ENCODE results near the gene GALNT10. TPM values are rescaled to one million over a fixed set of nuclear protein-coding genes. Genes with fewer than 3 reads are reported as not detected.

GALNT10 gene
- total RNA-seq, 2 donors from 2014 or later = 32.2 to 44.1 TPM

DNA sequence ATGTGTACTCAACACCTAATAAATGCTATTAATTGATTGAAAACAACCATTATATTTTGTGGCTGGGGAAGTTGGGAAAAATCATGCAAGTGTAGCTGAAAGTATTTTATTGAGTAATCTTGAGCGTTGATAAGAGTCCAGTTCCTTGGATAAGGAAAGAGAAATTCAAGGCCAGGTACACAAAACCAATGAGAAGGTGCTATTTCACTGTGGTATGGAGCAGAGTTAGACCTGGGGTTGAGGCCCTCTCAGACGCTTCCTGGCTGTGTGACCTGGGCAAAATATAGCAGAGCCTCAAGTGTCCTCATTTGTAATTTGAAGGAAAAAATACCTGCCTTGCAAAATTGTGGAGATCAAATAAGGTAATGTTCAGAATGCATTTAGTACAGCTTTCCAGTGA, 50.1 kb downstream of the GALNT10 start:
- H3K4me1 Mint-ChIP-seq (ENCODE audit: low read depth in 2 of 2) = peaks cover 56 to 57% of the 10 kb centered on the region in 2 donors
- ATAC-seq = no peak

DNA sequence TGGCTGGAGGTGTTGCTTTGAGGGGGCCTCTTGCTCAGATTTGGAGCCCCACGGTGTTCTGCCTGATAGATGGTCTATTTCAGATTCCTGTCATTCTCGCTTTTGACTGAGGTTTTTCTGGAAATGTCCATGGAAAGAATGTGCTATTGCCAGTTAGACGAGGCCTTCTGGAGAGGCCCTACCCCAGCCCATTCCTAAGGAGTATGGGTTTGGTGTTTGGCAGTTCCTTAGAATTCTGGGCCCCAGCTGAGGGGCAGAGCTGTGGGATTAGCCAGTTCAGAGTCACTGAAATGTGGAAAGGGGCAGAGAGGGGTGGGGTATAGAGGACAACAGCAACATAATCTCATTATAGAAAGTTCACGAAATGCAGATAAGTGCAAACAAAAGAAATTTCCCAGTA, 50.5 kb downstream of the GALNT10 start:
- Mint-ChIP-seq H3K4me1 (ENCODE audit: low read depth in 2 of 2) (peaks cover 56% of the 10 kb centered on the region in 2 donors), H3K4me3 (no peak overlapping the region), H3K27ac (no peak overlapping the region), H3K9me3 (no peaks in the 10 kb centered on the region), H3K27me3 (no peaks in the 10 kb centered on the region), H3K36me3 (no peaks in the 10 kb centered on the region)
- DNase-seq (ENCODE audit: low spot score) = no peak
- no peak for ATAC-seq

More for the DNA sequence above, 50.1 kb downstream of the GALNT10 start:
- H3K4me3 Mint-ChIP-seq = no peak overlapping the region
- H3K36me3 Mint-ChIP-seq = no peaks in the 10 kb centered on the region
- DNase-seq (ENCODE audit: low spot score) = no peak
- H3K9me3 Mint-ChIP-seq = no peaks in the 10 kb centered on the region
- no peak overlapping the region for H3K27ac Mint-ChIP-seq
- H3K27me3 Mint-ChIP-seq = no peaks in the 10 kb centered on the region

DNA sequence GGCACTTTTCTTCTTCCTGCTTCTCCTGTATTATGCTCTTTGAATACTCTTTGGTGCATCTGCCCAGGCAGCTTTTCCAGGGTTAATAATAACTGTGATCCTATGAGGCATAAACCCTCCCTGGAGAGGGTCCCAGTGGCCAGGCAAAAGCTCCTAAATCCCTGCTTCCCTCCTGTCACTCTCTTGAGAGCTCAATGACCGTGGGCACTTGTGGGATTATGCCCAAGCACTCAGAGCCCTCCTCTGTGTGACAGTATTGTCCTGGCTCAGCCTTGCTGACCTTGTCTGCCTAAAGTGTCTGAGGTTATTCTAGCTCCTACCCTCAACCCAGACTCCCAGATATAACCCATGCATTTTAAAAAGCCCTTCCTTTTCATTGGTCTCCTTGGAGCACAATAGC, 51.9 kb downstream of the GALNT10 start:
- no peak overlapping the region for H3K4me3 Mint-ChIP-seq
- DNase-seq (ENCODE audit: low spot score) (no peak), ATAC-seq (no peak)
- H3K27me3 Mint-ChIP-seq = no peaks in the 10 kb centered on the region
- no peaks in the 10 kb centered on the region for H3K9me3 Mint-ChIP-seq
- no peaks in the 10 kb centered on the region for H3K36me3 Mint-ChIP-seq
- no peak overlapping the region for H3K27ac Mint-ChIP-seq
- H3K4me1 Mint-ChIP-seq (ENCODE audit: low read depth in 2 of 2) = peaks cover 43 to 44% of the 10 kb centered on the region in 2 donors

- DNase-seq (ENCODE audit: low spot score) (no peak), ATAC-seq (no peak)
- H3K36me3 Mint-ChIP-seq = no peaks in the 10 kb centered on the region
- no peaks in the 10 kb centered on the region for H3K27me3 Mint-ChIP-seq
- no peak overlapping the region for H3K4me3 Mint-ChIP-seq
- no peaks in the 10 kb centered on the region for H3K9me3 Mint-ChIP-seq
- peaks cover 37 to 39% of the 10 kb centered on the region in 2 donors for H3K4me1 Mint-ChIP-seq (ENCODE audit: low read depth in 2 of 2)
- H3K27ac Mint-ChIP-seq = no peak overlapping the region
Observed at GRCh38 chr5:154242964-154243376, 52.4 kb downstream of the GALNT10 start.

DNA sequence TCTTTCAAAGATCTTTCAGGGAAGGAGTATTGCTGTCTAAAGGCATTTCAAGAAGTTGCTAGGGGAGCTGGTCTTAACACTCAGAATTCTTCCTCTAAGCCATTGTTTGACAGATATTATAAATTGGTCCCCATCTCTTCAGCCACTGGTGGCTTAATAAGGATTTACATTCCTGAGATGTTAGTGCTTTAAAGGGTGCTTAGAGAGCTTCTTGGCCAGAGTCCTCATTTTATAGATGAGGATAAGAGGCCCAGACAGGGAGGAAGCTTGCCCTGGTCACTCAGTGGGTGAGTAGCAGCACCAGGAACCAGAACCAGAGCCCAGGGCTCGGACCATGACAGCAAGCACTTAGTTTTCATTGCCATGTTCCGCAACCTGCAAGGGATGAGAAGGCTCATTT, 53.2 kb downstream of the GALNT10 start:
- Mint-ChIP-seq H3K27ac (peak overlapping the region in 1 of 2 donors; percentile 42), H3K9me3 (no peaks in the 10 kb centered on the region), H3K27me3 (no peaks in the 10 kb centered on the region), H3K36me3 (no peaks in the 10 kb centered on the region), H3K4me1 (ENCODE audit: low read depth in 2 of 2) (peaks cover 36 to 40% of the 10 kb centered on the region in 2 donors), H3K4me3 (no peak overlapping the region)
- ATAC-seq (no peak), DNase-seq (ENCODE audit: low spot score) (no peak)

- H3K36me3 Mint-ChIP-seq = no peaks in the 10 kb centered on the region
- H3K9me3 Mint-ChIP-seq = no peaks in the 10 kb centered on the region
- no peaks in the 10 kb centered on the region for H3K27me3 Mint-ChIP-seq
- peaks cover 35 to 41% of the 10 kb centered on the region in 2 donors for H3K4me1 Mint-ChIP-seq (ENCODE audit: low read depth in 2 of 2)
- no peak overlapping the region for H3K27ac Mint-ChIP-seq
- ATAC-seq (no peak), DNase-seq (ENCODE audit: low spot score) (no peak)
- no peak overlapping the region for H3K4me3 Mint-ChIP-seq
Observed at GRCh38 chr5:154244476-154244875, 53.9 kb downstream of the GALNT10 start.

- Mint-ChIP-seq H3K27ac (no peak overlapping the region), H3K4me3 (no peak overlapping the region), H3K27me3 (no peaks in the 10 kb centered on the region), H3K36me3 (peaks cover 12% of the 10 kb centered on the region), H3K9me3 (no peaks in the 10 kb centered on the region), H3K4me1 (ENCODE audit: low read depth in 2 of 2) (peaks cover 39 to 43% of the 10 kb centered on the region in 2 donors)
- DNase-seq (ENCODE audit: low spot score) (no peak), ATAC-seq (no peak)
Observed at GRCh38 chr5:154248691-154249090, 58.2 kb downstream of the GALNT10 start.

DNA sequence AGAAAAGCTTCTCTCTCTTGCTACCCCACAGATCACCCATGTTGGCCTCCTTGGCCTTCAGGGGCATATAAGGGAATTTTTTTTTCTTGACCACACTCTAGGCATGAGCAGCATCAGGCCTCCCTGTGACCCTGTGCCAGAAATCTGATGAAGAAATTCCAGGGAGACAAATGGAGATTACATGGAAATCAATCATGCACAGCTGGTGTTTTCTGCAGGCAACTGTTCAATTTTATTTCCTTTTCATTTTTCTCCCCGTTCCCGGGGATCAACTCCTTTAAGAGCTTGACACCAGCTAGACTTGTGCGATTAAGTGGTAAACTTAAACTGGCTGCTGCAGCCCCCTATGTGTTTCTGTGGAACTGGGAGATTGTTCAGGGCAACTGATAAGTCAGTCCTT, 59.3 kb downstream of the GALNT10 start:
- Mint-ChIP-seq H3K27ac (peak overlapping the region in 1 of 2 donors; percentile 12), H3K9me3 (no peaks in the 10 kb centered on the region), H3K4me1 (ENCODE audit: low read depth in 2 of 2) (peaks cover 36 to 38% of the 10 kb centered on the region in 2 donors), H3K4me3 (no peak overlapping the region), H3K27me3 (no peaks in the 10 kb centered on the region), H3K36me3 (peaks cover 18% of the 10 kb centered on the region)
- ATAC-seq = peak in 1 of 2 donors; percentile 50
- DNase-seq (ENCODE audit: low spot score) = no peak

- Mint-ChIP-seq H3K4me1 (ENCODE audit: low read depth in 2 of 2) (peaks cover 35 to 43% of the 10 kb centered on the region in 2 donors), H3K36me3 (peaks cover 18% of the 10 kb centered on the region), H3K9me3 (no peaks in the 10 kb centered on the region), H3K27ac (no peak overlapping the region), H3K27me3 (no peaks in the 10 kb centered on the region), H3K4me3 (no peak overlapping the region)
- ATAC-seq (no peak), DNase-seq (ENCODE audit: low spot score) (no peak)
Observed at GRCh38 chr5:154251529-154251928, 61.0 kb downstream of the GALNT10 start.

GRCh38 chr5:154253807-154254206, 63.3 kb downstream of the GALNT10 start:
- H3K27me3 Mint-ChIP-seq = no peaks in the 10 kb centered on the region
- ATAC-seq (no peak), DNase-seq (ENCODE audit: low spot score) (no peak)
- H3K27ac Mint-ChIP-seq = no peak overlapping the region
- no peak overlapping the region for H3K4me3 Mint-ChIP-seq
- no peaks in the 10 kb centered on the region for H3K9me3 Mint-ChIP-seq
- peaks cover 31 to 39% of the 10 kb centered on the region in 2 donors for H3K4me1 Mint-ChIP-seq (ENCODE audit: low read depth in 2 of 2)
- H3K36me3 Mint-ChIP-seq = peaks cover 18% of the 10 kb centered on the region

- Mint-ChIP-seq H3K4me1 (ENCODE audit: low read depth in 2 of 2) (peaks cover 26 to 35% of the 10 kb centered on the region in 2 donors), H3K36me3 (peaks cover 18% of the 10 kb centered on the region), H3K27me3 (no peaks in the 10 kb centered on the region), H3K9me3 (no peaks in the 10 kb centered on the region), H3K27ac (peak overlapping the region in 1 of 2 donors; percentile 22), H3K4me3 (no peak overlapping the region)
- DNase-seq (ENCODE audit: low spot score) (no peak), ATAC-seq (no peak)
Observed at GRCh38 chr5:154254896-154255295, 64.4 kb downstream of the GALNT10 start.

GRCh38 chr5:154257046-154257445, 66.5 kb downstream of the GALNT10 start:
- ATAC-seq (no peak), DNase-seq (ENCODE audit: low spot score) (no peak)
- Mint-ChIP-seq H3K9me3 (no peaks in the 10 kb centered on the region), H3K4me3 (no peak overlapping the region), H3K4me1 (ENCODE audit: low read depth in 2 of 2) (peaks cover 16 to 22% of the 10 kb centered on the region in 2 donors), H3K27ac (no peak overlapping the region), H3K36me3 (peaks cover 17% of the 10 kb centered on the region), H3K27me3 (no peaks in the 10 kb centered on the region)

DNA sequence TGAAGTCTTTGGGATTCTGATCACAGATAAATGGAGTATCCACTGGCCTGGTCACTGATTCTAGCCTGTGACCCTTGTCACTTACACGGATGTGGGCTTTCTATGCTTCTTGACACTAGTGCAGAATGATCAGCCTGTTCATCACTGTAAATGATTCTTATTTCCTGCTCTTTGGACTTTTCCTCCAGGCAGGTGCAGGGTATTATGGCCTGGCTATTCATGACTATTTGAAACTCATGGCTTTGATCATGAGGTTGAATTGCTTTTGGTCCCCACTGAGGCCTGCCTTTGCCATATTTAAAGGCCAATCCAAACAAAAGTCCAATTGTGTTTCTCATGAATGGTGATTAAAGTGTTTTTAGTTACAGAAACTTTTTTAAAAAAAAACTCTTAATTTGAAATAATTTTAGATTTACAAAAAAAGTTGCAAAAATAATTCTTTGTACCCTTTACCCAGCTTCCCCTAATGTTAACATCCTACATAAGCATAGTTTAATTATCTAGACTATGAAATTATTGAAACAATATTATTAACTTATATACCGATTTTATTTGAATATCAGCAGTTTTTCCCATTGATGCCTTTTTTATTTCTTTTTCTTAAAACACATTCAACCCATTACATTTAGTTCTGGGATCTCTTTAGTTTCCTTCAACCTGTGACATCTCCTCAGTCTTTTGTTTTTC, 68.1 kb downstream of the GALNT10 start:
- Mint-ChIP-seq H3K4me3 (no peak overlapping the region), H3K4me1 (ENCODE audit: low read depth in 2 of 2) (peaks cover 5 to 24% of the 10 kb centered on the region in 2 donors), H3K36me3 (peaks cover 5% of the 10 kb centered on the region), H3K9me3 (no peaks in the 10 kb centered on the region), H3K27me3 (no peaks in the 10 kb centered on the region), H3K27ac (no peak overlapping the region)
- no peak for ATAC-seq
- no peak for DNase-seq (ENCODE audit: low spot score)

GRCh38 chr5:154260224-154260927, 69.8 kb downstream of the GALNT10 start:
- no peak for DNase-seq (ENCODE audit: low spot score)
- no peak for ATAC-seq
- H3K27me3 Mint-ChIP-seq = no peaks in the 10 kb centered on the region
- H3K27ac Mint-ChIP-seq = no peak overlapping the region
- H3K36me3 Mint-ChIP-seq = no peaks in the 10 kb centered on the region
- H3K9me3 Mint-ChIP-seq = no peaks in the 10 kb centered on the region
- H3K4me1 Mint-ChIP-seq (ENCODE audit: low read depth in 2 of 2) = peaks cover 9 to 21% of the 10 kb centered on the region in 2 donors
- H3K4me3 Mint-ChIP-seq = no peak overlapping the region
